ENCODE measurements around the gene PTCSC3. TPM values are rescaled to one million over a fixed set of nuclear protein-coding genes. Genes with fewer than 3 reads are reported as not detected.

The PTCSC3 gene
- total RNA-seq (2014; rRNA removed) = not detected in 2 replicates
- polyA plus RNA-seq (2012) = not detected

DNA sequence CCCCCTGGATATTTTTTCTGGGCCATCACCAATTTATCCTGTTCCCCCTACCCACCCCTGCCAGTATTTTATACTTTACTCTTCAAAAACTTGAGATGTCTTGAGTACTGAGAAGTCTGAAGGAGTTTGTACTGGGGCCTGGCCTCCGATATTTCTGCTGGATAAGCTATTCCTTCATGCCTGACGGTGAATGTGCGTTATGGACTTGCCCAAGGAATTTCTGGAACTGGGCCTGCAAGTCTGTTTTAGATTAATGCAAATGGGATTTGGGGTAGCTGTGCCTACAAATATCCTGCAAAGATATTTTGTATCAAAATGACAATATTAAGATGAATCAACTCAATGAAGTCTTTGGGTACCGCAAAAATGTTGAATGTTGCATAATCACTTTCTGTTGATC, at the start of gene PTCSC3:
Gene PTCSC3, minus strand, starts transcription at position 199 of the 400 bp plus-strand sequence.
- no peak for DNase-seq (ENCODE audit: low read depth)

DNA sequence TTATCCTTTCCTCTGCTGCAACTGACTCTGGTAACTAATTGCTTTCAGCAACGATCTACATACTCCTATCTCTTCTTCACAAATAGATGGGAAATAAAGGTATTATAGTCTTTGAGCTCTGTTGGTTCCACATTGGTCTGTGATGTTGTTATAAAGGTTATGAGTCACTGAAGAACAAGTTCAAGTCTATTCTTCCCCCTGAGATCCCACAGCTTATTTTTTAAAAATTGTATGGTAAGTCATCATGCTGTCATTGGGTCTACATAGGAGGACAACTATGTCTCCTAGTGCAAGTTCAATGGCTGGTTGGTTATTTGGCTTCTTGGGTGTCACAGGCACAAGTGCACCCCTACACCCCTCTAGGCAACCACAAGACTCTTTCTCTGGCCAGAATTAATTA, 49.6 kb upstream of the PTCSC3 start:
- DNase-seq (ENCODE audit: low read depth) = no peak

DNA sequence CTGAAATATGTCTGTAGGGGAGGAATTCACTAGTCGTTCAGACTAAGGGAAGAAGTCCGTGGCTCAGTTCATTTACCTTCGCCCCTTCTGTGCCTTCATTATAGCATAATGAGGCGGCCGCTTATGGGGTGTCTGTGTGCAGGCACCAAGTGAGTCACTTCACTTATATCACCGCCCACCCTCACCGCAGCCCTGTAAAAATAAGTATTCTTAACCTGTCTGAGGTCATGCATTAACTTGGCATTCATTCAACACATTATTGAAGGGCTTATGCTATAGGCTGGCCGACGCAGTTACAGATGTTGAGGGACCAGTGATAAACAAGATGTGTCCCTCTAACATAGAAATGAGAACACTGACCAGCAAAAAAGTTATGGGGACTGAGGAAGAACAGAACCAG, 47.7 kb upstream of the PTCSC3 start:
- no peak for DNase-seq (ENCODE audit: low read depth)

DNA sequence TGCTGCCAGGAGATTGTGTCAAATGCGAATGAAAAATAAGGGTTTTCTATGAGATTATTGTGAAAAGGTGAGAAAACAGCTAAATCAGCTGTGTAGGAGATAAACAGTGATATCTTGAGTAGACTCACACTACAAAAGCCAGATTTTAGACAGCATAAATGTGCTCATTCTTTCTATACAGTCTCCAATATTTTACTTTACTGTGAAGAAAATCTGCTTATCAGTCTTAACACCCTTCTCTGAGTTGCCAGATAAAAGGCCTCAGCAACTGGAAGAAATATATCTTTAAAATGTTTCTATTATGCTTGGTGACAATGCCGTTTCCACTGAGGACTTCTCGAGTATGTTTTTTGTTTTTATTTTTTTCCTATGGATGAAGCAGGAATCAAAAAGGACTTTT, 47.0 kb upstream of the PTCSC3 start:
- no peak for DNase-seq (ENCODE audit: low read depth)

DNA sequence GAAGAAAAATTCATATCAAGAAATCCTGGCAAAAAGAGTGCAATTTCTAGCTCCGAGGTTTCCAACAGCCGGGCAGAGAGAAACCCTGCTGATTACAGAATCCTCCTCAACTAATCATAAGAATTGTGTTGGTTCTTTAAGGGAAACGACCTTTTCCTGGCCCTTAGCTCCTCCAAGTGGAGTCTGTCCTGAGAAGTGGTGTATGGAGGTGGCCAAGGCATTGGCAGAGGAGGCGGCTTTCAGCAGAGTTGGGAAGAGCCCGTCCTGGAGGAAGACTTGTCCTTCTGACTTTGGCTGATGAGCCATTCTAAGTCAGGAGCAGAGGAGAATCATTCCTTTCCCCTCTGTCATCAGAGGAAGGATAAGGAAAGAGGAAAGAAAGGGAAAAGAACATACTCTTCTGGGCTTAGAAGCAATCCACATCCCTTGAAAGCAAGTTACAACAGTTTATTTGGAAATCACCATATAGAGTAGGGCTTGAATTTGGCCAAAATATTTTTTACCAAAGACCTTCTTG, 46.5 kb upstream of the PTCSC3 start:
- DNase-seq (ENCODE audit: low read depth) = no peak

DNA sequence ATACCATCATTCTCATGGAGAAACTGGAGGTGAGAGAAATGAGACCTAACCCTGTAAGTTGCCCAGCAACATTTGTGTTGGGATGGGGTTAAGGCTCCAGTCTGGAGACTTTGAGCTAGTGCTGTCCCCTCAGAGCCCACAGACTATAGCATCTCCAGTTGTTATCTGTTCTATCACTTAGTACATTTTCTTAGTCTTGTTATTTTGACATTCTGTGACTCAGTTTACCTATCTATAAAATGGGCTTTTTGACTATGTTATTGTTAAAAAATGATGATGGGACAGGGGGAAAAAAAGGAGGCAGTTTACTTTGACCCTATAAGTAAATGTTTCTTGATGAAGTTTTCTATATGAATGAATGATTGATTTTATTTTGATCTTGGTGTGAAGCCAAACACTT, 45.8 kb upstream of the PTCSC3 start:
- no peak for DNase-seq (ENCODE audit: low read depth)

DNA sequence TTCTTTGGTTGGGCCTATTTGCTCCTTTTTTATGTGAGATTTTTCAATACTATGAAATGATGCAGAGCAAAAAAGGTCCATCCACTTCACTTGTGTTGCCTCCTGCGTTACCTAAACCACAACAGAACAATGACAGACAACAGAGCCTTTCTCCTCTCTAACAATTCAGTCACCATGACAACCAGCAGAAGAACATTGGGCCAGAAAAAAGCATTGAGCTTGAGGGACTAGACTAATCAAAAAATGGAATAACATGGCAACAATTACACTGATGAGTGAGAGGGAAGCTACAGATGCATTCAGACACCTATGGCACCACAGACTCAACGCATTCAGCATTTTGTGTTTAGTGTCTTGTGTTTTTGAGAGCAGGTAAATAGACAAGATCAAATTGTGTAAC, 44.6 kb upstream of the PTCSC3 start:
- DNase-seq (ENCODE audit: low read depth) = no peak

DNA sequence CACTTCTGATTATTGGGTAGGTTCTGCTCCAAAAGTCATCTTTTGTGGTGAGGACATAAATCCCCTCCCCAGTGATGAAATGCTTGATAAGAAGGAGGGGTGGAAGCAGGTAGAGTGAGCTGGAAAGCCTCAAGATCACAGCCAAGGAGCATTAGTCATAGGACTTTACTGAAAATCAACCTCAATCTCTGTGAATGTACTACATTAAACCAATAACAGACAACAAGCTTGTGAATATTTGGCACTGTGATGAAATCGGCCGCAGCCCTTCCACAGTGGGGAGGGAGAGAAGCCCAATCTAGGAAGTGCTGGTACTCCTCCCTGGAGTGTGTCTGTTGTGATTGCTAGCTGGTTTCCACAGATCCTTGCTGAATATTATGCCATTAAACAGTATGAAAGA, 41.2 kb upstream of the PTCSC3 start:
- no peak for DNase-seq (ENCODE audit: low read depth)

DNA sequence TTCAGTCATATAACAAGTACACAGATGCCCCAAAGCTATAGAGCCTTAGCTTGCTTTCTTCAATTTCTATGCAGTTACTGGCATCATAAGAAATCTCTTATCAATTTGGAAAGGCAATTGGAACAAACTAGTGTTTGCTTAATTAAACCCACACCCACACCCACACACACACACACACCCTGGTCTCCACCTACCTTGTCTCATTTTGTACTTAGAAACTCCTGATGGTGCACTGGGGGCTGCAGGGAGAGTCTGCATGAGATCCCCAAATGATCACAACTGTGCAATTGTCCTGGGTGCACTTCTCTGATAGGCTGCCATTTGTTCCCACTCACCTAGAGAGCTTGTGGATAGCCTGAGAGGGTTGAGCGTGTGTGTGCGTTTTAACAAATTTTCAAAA, 40.5 kb upstream of the PTCSC3 start:
- DNase-seq (ENCODE audit: low read depth) = no peak

DNA sequence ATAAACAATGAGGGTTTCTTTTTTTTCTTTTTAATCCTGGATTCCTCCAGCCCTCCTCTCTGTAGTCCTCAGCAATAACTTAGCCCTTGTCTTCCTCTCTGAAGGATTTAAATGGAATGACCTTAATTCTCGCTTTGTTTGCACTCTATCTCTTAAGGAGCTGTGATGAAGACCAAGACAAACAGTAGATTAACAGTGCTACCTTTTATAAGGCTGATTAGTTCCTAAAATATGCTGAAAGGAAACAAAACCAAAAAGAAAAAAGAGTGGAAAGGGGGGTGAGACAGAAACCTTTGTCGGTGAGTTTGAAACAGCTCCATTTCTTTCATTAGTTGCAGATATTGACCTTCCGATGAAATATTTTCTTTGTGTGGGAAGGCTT, 38.7 kb upstream of the PTCSC3 start:
- DNase-seq (ENCODE audit: low read depth) = no peak

DNA sequence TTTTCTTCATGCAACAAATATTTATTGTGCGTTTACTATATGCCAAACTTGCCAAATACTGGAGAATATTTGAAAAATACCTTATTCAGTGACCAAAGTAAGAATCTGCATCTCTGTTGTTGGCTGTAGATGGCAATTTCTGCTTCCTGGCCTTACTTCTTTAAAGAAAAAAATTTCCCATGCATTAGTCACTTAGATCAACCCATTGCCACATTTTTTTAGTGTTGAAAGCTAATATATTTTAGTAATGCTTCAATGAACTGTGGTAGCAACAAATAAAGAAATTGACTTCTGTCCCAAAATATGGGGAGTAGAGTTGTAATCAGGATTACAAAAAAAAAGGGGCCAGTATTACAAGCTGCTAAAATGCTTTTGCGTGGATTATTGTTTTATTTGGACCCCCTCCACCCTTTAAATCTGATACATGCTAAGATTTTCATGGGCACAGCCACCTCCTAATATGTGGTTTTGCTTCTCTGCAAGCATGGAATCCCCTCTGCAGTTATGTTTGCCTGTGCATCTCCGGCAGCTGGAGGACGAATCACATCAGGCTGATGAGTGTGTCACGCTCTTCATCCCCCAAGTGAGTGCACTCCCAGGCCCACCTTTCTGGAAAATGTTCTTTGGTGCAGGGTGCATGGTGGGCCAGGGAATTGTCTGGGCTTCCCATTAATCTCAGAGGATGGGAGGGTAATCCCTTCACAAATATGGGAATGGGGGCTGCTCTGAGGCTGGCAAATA, 38.1 kb upstream of the PTCSC3 start:
- DNase-seq (ENCODE audit: low read depth) = no peak

DNA sequence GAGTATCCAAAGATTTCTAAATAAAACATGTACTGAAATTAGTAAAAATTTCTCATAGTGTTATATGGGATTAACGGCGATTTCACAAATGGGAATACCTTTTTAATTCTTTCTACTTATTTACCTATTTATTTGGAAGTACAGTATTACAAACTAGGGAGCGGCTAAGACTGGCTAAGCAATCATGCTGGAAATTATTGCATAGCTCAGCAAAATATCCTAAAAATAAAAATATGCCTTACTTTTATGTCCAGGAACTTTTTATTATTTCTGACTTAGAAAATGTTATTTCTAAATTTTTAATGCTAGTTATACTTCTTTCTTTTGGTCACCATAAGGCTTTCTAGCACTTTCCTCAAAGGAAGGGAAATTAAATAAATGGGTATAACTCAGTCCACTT, 36.5 kb upstream of the PTCSC3 start:
- DNase-seq (ENCODE audit: low read depth) = no peak

DNA sequence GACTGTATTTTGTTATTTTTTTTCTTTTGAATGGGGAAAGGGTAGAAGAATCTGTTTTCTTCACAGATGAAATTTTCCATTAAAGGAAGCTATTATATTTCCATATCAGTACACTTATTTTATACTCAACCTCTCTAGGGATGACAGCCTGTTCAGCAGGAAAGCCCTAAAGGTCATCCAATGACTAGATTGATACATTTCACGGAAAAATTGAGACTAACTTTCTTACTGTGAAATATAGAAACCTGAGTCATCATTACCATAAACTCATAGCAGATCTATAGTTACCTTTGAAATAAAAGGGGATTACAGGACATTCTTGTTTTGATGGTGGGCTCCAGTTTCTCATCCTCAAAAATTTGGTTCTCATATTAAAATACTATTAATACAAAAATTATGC, 36.1 kb upstream of the PTCSC3 start:
- DNase-seq (ENCODE audit: low read depth) = no peak

DNA sequence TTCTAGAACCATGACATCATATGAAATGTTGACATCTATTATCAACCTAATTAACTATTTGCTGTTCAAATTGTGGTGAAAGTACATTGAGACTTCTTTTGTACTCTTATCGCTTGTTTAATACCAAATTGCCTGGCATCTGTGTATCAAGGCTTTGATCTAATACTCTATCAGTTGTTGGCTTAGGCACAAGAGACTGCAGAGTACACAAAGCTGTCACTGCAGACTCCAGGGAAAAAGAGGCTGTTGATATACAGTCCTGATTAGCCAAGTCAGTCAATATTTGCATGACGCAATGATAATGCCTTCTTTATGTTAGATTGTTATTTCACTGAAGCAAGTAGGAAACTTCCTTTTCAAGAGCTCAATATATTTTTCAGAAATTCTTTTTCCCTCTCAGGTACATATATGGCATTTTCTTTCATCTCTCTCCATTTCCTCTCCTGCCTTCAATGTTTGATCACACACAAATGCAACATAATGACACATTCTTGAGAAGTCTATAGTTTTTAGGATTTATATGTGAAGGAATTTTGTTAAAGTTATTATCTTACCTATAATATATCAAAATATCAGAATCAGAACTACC, 32.3 kb upstream of the PTCSC3 start:
- DNase-seq (ENCODE audit: low read depth) = no peak

DNA sequence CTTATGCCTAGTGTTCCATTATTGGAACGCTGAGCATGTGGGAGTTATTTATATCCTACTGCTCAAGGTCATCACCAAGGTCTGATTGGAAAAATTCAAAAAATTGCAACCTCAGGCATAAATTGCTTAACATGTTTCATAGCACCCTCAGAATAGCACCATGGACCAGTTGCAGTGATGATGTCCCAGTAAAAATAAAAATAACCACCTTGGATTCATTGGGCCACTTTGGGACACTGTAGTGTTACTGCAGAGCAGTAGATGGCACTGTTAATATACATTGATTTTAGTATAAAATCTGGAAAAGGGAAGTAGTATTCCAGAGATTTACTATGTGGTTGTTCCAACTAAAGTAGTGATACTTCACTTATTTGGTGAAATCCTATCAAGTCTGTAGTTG, 31.0 kb upstream of the PTCSC3 start:
- DNase-seq (ENCODE audit: low read depth) = peak; percentile 3

DNA sequence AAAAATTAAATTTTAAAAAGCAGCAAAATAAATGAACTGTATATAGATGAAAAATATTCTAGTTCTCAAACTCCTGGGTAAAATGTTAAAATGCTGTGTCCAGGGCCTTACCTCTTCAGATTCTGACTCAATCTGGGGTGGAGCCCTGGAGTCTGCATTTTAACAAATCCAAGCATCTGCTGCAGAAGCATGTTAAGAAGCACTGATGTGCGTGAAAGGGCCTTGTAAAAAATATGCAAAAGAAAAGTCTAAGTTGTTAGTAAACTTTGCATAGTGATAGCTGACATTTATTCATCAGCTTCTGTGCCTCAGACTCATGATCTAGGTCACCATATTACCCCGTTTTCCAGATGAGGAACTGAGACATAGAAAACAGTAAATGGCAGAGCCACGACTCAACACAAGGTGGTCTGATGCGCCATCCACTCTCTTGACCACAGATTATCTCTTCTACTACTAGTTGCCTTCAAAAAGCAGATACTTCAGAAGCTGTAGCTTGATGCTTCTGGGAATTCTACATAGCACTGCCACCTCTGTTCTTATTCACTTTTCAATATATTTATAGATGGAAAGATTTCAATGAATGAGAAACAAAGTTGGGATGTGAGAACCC, 28.0 kb upstream of the PTCSC3 start:
- DNase-seq (ENCODE audit: low read depth) = no peak

DNA sequence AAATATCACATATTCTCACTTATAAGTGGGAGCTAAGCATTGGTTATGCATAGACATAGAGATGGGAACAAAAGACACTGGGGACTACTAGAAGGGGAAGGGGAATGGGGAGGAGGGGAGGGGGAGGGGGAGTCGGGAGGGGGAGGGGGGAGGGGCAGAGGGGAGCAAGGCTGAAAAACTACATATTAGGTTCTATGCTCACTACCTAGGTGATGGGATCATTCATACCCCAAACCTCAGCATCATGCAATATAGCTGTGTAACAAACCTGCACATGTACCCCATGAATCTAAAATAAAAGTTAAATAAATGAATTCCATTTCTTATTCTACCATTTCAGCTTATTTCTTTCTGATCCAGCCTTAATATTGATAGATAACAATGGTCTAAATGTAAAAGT, 21.9 kb upstream of the PTCSC3 start:
- no peak for DNase-seq (ENCODE audit: low read depth)

DNA sequence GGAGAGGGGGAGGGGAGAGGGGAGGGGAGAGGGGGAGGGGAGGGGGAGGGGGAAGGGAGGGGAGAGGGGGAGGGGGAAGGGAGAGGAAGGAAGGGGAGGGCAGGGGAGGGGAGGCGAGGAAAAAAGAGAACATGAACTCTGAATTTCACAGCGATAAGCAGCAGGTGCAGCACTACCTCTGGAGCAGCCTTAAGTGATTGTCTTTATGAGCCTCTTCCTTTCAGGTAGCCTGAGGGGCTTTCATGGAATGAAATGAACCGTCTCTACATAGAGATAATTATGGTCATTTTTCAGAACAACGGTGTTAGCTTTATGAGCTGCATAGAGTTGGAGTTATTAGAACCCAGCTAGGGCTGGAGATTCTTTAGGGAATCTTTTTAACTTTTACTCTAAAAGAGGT, 18.1 kb upstream of the PTCSC3 start:
- no peak for DNase-seq (ENCODE audit: low read depth)

DNA sequence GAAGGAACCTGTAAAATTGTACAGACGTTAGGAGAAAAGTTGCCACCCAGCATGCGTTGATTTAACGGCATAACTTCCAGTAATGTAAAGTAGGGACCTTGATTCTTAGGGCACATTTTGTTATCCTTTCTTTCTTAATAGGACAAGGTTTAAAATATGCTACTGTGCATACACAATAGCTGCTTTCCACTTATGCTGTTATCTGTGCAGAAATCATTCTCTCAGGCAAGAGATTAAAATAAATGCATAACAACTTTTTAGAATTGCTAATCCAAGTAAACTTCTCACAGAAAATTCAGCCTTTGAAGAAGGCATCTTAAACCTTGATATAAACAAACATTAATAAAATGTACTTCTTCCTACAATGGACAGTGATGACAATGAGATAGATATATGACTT, 16.0 kb upstream of the PTCSC3 start:
- no peak for DNase-seq (ENCODE audit: low read depth)

DNA sequence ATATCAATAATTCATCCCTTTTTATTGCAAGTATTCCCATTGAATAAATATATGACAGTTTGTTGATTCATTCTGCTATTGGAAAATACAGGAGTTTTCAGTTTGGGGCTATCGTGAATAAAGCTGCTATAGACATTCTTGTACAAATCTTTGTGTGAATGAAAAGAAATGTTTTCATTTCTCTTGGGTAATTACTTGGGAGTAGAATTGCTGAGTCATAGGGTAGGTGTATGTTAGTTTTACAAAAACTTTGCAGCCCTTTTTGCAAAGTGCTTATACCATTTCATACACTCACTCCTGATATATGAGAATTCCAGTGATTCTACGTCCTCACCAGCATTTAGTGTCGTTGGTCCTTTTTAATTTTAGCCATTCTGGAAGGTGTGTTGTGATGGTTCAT, 6.9 kb upstream of the PTCSC3 start:
- DNase-seq (ENCODE audit: low read depth) = no peak

DNA sequence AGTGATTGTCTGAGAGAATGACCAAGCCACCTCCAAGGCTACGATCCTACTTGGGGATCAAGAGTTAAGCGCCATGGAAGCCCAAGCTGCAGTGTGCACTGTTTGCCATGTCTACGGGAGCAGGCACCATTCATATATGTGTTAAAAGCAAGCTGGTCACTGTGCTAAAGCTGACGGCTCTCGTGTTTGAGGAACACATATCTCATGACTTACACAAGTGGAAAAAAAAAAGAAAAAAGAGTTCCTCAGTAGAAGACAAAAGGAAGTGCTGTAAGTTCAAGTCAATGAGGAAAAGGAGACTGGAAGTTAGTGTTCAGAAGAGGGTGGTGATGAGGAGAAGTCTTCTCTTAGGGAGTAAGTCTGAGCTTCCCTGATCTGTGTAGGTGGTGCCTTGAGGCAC, 4.9 kb upstream of the PTCSC3 start:
- DNase-seq (ENCODE audit: low read depth) = no peak

DNA sequence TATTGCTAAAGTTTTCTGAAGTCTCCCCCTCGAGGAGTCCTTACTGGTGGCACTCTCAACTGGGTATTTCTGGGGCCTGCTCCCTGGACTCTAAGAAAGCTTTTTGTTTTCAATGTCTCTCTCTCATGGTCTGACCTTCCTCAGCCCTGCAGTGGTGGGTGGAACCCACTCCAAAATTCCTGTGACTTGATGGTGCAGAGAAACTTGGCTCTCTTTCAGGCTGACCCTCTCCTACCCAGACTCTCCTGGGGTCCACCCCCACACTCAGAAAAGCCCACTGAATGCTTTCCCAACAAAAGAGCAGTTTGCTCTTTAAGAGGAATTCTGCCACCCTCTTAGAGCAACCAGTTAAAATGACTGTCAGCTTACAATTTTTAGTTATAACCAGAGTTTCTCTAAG, 967 bp upstream of the PTCSC3 start:
- DNase-seq (ENCODE audit: low read depth) = no peak

DNA sequence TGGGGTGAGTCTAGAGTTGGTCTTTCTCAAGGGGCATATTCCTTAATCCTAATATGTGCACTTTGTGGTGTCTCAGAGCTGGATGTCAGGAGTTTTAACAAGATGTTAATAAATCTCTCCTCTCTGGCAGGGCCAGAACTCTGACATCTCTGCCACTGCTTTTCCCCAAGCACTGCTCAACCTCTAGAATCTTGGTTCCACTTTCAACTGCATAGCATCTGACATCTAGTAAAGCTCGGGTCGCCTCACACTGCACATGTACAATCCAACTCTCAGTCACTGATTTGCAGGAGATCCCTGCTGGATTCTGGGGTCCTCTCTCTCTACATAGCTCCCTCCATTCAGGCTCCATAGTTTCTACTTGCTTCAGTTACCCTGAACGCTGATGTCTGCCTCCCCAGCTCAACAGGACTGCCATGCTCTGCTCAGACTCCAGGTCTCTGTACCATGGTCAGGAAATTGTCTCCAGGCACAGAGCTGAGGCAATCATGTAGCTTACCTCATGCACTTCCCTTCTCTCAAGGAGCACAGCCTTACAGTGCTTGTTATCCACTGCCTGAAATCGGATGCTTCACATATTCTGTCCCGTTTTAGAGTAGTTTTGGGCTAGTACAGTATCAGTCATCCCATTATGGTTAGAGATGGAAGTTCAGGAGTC, 1.6 kb downstream of the PTCSC3 start:
- no peak for DNase-seq (ENCODE audit: low read depth)
